Mesendoderm (in vitro differentiated cells): ENCODE results near the gene LRP3.

Experiments used
- DNase-seq: peaks from one replicate; pipeline ENCODE4 v3.0.0; 2013
- H2AK5ac ChIP-seq: 2 replicates; pipeline ENCODE4 v1.6.1; 2013; ENCODE audit warnings: low read length, inconsistent platforms
- H2BK120ac ChIP-seq: 2 replicates; pipeline ENCODE4 v1.6.1; 2013; ENCODE audit warnings: low read depth, mild to moderate bottlenecking, low read length, moderate library complexity, mixed read lengths
- H2BK15ac ChIP-seq: replicated peaks from 2 replicates; pipeline ENCODE4 v1.6.1; 2013; ENCODE audit warnings: low read depth, mild to moderate bottlenecking, moderate library complexity
- H2BK5ac ChIP-seq: 2 replicates; pipeline ENCODE4 v1.6.1; 2013; ENCODE audit warnings: low read length, inconsistent platforms
- H3K18ac ChIP-seq: 2 replicates; pipeline ENCODE4 v1.6.1; 2013; ENCODE audit warnings: mild to moderate bottlenecking, low read length, mixed read lengths
- H3K23ac ChIP-seq: one replicate; pipeline ENCODE4 v1.6.1; 2013; ENCODE audit warnings: low read length
- H3K27ac ChIP-seq: 2 replicates; pipeline ENCODE4 v1.5.1; 2013; ENCODE audit warnings: low read depth, mild to moderate bottlenecking, inconsistent platforms, low read length, moderate library complexity
- H3K27me3 ChIP-seq: 2 replicates; pipeline ENCODE4 v1.6.1; 2013; ENCODE audit warnings: low read length, control low read depth, mild to moderate bottlenecking, inconsistent platforms; ENCODE audit not compliant: insufficient read depth, poor library complexity
- H3K36me3 ChIP-seq: 2 replicates; pipeline ENCODE4 v1.6.1; 2013; ENCODE audit warnings: low read length, inconsistent platforms; ENCODE audit not compliant: control insufficient read depth, insufficient read depth
- H3K4ac ChIP-seq: one replicate; pipeline ENCODE4 v1.6.1; 2013; ENCODE audit warnings: low read depth, mild to moderate bottlenecking, low read length, moderate library complexity
- H3K4me1 ChIP-seq: 2 replicates; pipeline ENCODE4 v1.6.1; 2013; ENCODE audit warnings: low read depth, low read length, inconsistent platforms; ENCODE audit not compliant: control insufficient read depth
- H3K4me2 ChIP-seq: 2 replicates; pipeline ENCODE4 v1.6.1; 2013; ENCODE audit warnings: low read length
- H3K4me3 ChIP-seq: 2 replicates; pipeline ENCODE4 v1.5.1; 2013; ENCODE audit warnings: mild to moderate bottlenecking, low read length
- H3K56ac ChIP-seq: one replicate; pipeline ENCODE4 v1.6.1; 2013; ENCODE audit warnings: low read length
- H3K79me1 ChIP-seq: 2 replicates; pipeline ENCODE4 v1.6.1; 2013; ENCODE audit warnings: low read length, inconsistent platforms
- H3K79me2 ChIP-seq: 2 replicates; pipeline ENCODE4 v1.6.1; 2013; ENCODE audit warnings: mild to moderate bottlenecking, low read length; ENCODE audit not compliant: control insufficient read depth, insufficient read depth
- H3K9ac ChIP-seq: 2 replicates; pipeline ENCODE4 v1.6.1; 2013; ENCODE audit warnings: low read length, inconsistent platforms
- H4K5ac ChIP-seq: one replicate; pipeline ENCODE4 v1.6.1; 2013; ENCODE audit warnings: low read length
- H4K8ac ChIP-seq: one replicate; pipeline ENCODE4 v1.6.1; 2013; ENCODE audit warnings: low read depth, mild to moderate bottlenecking, control low read depth, low read length, moderate library complexity
- WGBS: extraction: QIAGEN DNeasy Blood & Tissue Kit; methylation state at CpG from one replicate; pipeline ENCODE4 v1.1.7; 2013; ENCODE audit warnings: low lambda C conversion rate, missing lambda C conversion rate; ENCODE audit not compliant: insufficient coverage; ENCODE audit errors: extremely low coverage; 5-methylcytosine and 5-hydroxymethylcytosine counted together

LRP3 gene

GRCh38 chr19:33171916-33172359 lies 22.2 kb upstream of the LRP3 start:
- no peak overlapping the region for H3K4me3 ChIP-seq
- no peaks in the 10 kb centered on the region for H3K79me1 ChIP-seq
- no peak overlapping the region for H3K27ac ChIP-seq

DNA sequence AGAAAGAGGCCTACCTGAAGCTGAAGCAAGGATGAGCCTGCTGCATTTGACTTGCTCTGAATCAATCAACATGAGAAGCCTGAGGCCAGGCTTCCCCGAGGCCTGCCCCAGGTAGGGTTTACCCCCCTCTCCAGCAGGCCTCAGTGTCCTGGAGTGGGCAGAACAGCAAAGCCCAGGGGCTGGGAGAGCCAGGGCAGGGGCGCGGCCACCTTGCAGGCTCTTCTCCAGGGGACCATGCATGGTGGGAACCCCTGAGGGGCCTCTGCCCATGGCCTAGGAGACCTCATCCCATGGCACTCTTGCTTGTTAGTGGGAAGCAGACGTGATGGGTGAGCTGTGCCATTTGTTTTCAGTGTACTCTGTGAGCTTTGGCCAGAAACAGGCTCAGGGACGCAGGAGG lies 19.9 kb upstream of the LRP3 start:
- Histone ChIP-seq H3K36me3 (no peaks in the 10 kb centered on the region), H2BK15ac (no peak overlapping the region), H3K27ac (no peak overlapping the region), H2BK120ac (no peak overlapping the region), H3K79me1 (no peaks in the 10 kb centered on the region), H3K4me1 (peaks cover 2% of the 10 kb centered on the region), H2BK5ac (no peak overlapping the region), H3K79me2 (no peaks in the 10 kb centered on the region), H3K4me3 (no peak overlapping the region), H3K4me2 (no peak overlapping the region), H2AK5ac (no peak overlapping the region), H3K4ac (no peak overlapping the region), H4K8ac (no peak overlapping the region), H3K18ac (no peak overlapping the region), H4K5ac (no peak overlapping the region), H3K9ac (no peak overlapping the region), H3K23ac (no peak overlapping the region), H3K56ac (no peak overlapping the region), H3K27me3 (no peaks in the 10 kb centered on the region)
- no peak for DNase-seq
- no CpG with 5 or more reads among the region's 5 CpGs for WGBS

More at GRCh38 chr19:33171916-33172359, 22.2 kb upstream of the LRP3 start:
- H3K4me1 ChIP-seq = peaks cover 2% of the 10 kb centered on the region
- no peak overlapping the region for H4K8ac ChIP-seq
- no peak overlapping the region for H3K23ac ChIP-seq
- H3K4ac ChIP-seq = no peak overlapping the region
- no peak for DNase-seq
- H3K36me3 ChIP-seq = no peaks in the 10 kb centered on the region
- no peak overlapping the region for H3K18ac ChIP-seq
- H3K56ac ChIP-seq = no peak overlapping the region
- no peak overlapping the region for H2BK120ac ChIP-seq
- no peaks in the 10 kb centered on the region for H3K79me2 ChIP-seq
- no peak overlapping the region for H4K5ac ChIP-seq
- WGBS = no CpG with 5 or more reads among the region's 6 CpGs
- no peak overlapping the region for H2AK5ac ChIP-seq
- no peak overlapping the region for H2BK5ac ChIP-seq
- no peak overlapping the region for H2BK15ac ChIP-seq
- H3K4me2 ChIP-seq = no peak overlapping the region
- H3K27me3 ChIP-seq = no peaks in the 10 kb centered on the region
- H3K9ac ChIP-seq = no peak overlapping the region

DNA sequence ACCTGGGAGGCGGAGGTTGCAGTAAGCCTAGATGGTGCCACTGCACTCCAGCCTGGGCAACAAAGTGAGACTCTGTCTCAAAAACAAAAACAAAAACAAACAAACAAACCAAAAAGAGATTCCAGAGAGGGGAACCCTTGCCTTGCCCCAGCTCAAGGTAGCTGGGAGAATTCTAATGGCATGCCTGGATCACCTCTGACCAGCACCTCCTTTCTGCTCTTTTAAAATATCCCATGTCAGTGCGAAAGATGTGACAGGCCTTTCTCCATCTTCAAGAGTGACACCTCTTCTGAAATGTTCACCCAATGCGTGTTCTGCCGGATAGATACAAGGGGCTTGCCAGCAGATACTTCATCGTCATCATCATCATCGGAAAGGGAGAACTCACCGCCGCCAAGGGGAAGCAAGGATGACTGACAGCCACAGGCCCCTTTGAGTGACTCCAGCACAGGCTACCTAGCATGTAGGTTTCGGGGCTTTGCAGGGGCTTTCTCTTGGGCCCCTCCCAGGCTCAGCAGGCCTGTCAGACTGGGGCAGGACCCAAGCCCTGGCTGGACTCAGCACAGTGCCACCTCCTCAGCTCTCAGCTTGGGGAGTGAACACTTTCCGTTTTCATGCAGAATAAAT lies 18.9 kb upstream of the LRP3 start:
- WGBS = no CpG with 5 or more reads among the region's 10 CpGs
- Histone ChIP-seq H3K79me2 (no peaks in the 10 kb centered on the region), H3K56ac (no peak overlapping the region), H3K23ac (no peak overlapping the region), H3K18ac (no peak overlapping the region), H2BK120ac (no peak overlapping the region), H3K36me3 (no peaks in the 10 kb centered on the region), H3K4me1 (peaks cover 2% of the 10 kb centered on the region), H3K79me1 (no peaks in the 10 kb centered on the region), H2AK5ac (no peak overlapping the region), H3K9ac (no peak overlapping the region), H3K27me3 (no peaks in the 10 kb centered on the region), H3K4me3 (no peak overlapping the region), H2BK15ac (no peak overlapping the region), H2BK5ac (no peak overlapping the region), H3K4ac (no peak overlapping the region), H3K4me2 (no peak overlapping the region), H4K8ac (no peak overlapping the region), H4K5ac (no peak overlapping the region), H3K27ac (no peak overlapping the region)
- no peak for DNase-seq

- peak overlapping the region; percentile 41 for H3K4me2 ChIP-seq
- H2BK15ac ChIP-seq = no peak overlapping the region
- no peak overlapping the region for H2BK120ac ChIP-seq
- no peak overlapping the region for H3K4ac ChIP-seq
- H3K27ac ChIP-seq = no peak overlapping the region
- H3K23ac ChIP-seq = no peak overlapping the region
- peak overlapping the region; percentile 88 for H3K56ac ChIP-seq
- H4K8ac ChIP-seq = peak overlapping the region; percentile 42
- DNase-seq = peak; percentile 73
- no peaks in the 10 kb centered on the region for H3K27me3 ChIP-seq
- H3K4me1 ChIP-seq = peaks cover 2% of the 10 kb centered on the region
- no CpG with 5 or more reads among the region's 25 CpGs for WGBS
- H3K79me1 ChIP-seq = no peaks in the 10 kb centered on the region
- no peaks in the 10 kb centered on the region for H3K79me2 ChIP-seq
- no peaks in the 10 kb centered on the region for H3K36me3 ChIP-seq
- peak overlapping the region; percentile 81 for H3K18ac ChIP-seq
- no peak overlapping the region for H2BK5ac ChIP-seq
- H4K5ac ChIP-seq = no peak overlapping the region
- H2AK5ac ChIP-seq = no peak overlapping the region
- H3K9ac ChIP-seq = peak overlapping the region; percentile 87
- H3K4me3 ChIP-seq = peak overlapping the region; percentile 47
Observed at GRCh38 chr19:33175886-33176669, 18.1 kb upstream of the LRP3 start.

DNA sequence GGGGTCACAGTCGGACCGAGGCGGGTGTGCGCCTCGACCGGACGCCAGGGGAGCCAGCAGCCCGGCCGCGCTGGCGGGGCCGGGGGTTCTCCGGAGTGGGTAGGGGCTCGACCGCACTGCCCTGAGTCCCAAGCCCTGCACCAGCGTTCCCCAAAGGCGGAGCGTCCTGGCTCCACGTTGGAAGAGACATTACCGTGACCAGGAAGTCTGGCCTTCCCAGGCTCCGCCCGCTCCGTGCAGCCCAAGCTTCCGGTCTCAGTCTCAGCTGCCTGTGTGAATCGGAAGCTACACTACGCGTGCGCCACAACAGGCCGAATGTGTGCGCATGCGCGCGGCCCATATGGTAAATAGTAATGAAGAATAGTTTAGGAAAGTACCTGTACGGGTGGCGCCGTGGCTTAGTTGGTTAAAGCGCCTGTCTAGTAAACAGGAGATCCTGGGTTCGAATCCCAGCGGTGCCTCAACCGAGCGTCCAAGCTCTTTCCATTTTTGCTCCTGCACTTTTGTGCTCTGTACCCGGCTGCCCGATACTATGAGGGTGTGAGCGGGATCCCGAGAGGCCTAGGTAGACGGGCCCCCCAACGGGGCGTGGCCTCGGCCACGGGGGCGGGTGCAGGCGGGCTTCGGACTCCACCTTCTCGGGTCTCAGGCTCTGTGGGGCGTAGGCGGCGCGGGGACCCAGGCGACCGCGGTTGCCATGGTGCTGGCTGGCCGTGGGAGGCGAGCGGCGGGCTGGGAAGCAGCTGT lies 17.3 kb upstream of the LRP3 start:
- Histone ChIP-seq H2AK5ac (no peak overlapping the region), H2BK5ac (no peak overlapping the region), H2BK15ac (no peak overlapping the region), H3K23ac (no peak overlapping the region), H3K4me3 (peak overlapping the region; percentile 58), H3K56ac (peak overlapping the region; percentile 88), H3K27me3 (no peaks in the 10 kb centered on the region), H4K8ac (peak overlapping the region; percentile 42), H3K79me1 (no peaks in the 10 kb centered on the region), H4K5ac (no peak overlapping the region), H3K4me2 (peak overlapping the region; percentile 95), H3K4me1 (peaks cover 2% of the 10 kb centered on the region), H3K36me3 (no peaks in the 10 kb centered on the region), H2BK120ac (no peak overlapping the region), H3K18ac (peak overlapping the region; percentile 81), H3K79me2 (no peaks in the 10 kb centered on the region), H3K4ac (no peak overlapping the region), H3K9ac (peak overlapping the region; percentile 87), H3K27ac (no peak overlapping the region)
- WGBS = no CpG with 5 or more reads among the region's 65 CpGs
- DNase-seq = peak; percentile 99
